SH-SY5Y (cell line): ENCODE measurements around the gene TEP1.

Source experiments
- GATA2 ChIP-seq: IDR thresholded peaks from 2 replicates; pipeline ENCODE4 v1.6.1; 2011; ENCODE audit warnings: mild to moderate bottlenecking, low read depth, low read length
- GATA3 ChIP-seq: IDR thresholded peaks from 2 replicates; pipeline ENCODE4 v1.6.1; 2011; ENCODE audit warnings: low read depth, mild to moderate bottlenecking, low read length, moderate library complexity

DNA sequence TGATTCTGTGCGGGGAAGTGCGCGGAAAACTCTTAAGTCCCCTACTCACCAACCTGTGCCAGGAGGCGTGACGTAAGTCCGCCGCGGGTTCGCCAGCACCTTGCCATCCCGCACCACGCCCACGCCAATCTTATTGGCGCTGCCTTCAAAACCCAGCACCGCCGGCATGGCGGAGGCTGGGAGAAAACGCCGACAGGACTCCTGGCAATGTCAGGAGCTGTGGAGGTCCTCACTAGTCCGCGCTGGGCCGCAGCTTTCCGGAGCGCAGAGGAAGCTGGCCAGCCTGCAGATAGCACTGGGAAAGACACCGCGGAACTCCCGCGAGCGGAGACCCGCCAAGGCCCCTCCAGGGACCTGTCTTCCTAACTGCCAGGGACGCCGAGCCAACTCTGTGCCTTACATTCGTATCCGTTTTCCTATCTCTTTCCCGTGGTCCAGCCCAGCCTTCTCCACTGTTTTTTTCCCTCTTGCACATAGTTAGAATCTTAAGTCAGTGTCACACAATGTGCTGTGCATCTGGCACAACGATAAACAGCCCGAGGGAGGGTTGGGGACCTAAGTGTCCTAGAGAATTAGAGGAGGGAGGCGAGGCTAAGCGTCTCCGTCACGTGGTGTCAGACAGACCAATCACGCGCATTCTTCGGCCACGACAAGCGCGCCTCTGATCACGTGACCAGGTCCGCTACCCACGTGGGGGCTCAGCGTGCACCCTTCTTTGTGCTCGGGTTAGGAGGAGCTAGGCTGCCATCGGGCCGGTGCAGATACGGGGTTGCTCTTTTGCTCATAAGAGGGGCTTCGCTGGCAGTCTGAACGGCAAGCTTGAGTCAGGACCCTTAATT lies 41.4 kb upstream of the TEP1 start, which contains the start of the genes APEX1 and OSGEP:
- TF ChIP-seq GATA2 = no peak
- TF ChIP-seq GATA3 = no peak
